GM21423 (cell line): Measurements from ENCODE around the gene ANAPC2.

Experiments used
- ATAC-seq: cut with Tn5 transposase; IDR thresholded peaks from one replicate; pipeline ENCODE4 v1.9.1; 2021; ENCODE audit warnings: mild to moderate bottlenecking, moderate library complexity; ENCODE audit not compliant: unreplicated experiment

Gene ANAPC2

GRCh38 chr9:137194909-137195308 is 6.5 kb upstream of the ANAPC2 start:
- ATAC-seq: no peak

- ATAC-seq: no peak
These were observed 6.0 kb upstream of the ANAPC2 start for GRCh38 chr9:137194388-137194787.

- ATAC-seq: no peak
These were observed 5.4 kb upstream of the ANAPC2 start for GRCh38 chr9:137193771-137194170.

- no peak for ATAC-seq
These were observed 4.5 kb upstream of the ANAPC2 start for GRCh38 chr9:137192859-137193258.

- ATAC-seq: no peak
These were observed 4.1 kb upstream of the ANAPC2 start for GRCh38 chr9:137192448-137192780.

- ATAC-seq: no peak
These were observed 3.5 kb upstream of the ANAPC2 start for GRCh38 chr9:137191691-137192447.

GRCh38 chr9:137191245-137191644 is 2.9 kb upstream of the ANAPC2 start:
- ATAC-seq: no peak

GRCh38 chr9:137190315-137190856 is 2.0 kb upstream of the ANAPC2 start:
- ATAC-seq: no peak

- ATAC-seq: no peak
These were observed 1.2 kb upstream of the ANAPC2 start for GRCh38 chr9:137189297-137190295.

- no peak for ATAC-seq
These were observed 272 bp downstream of the ANAPC2 start for GRCh38 chr9:137188086-137188489.

- no peak for ATAC-seq
These were observed 974 bp downstream of the ANAPC2 start for GRCh38 chr9:137187386-137187785.

GRCh38 chr9:137186385-137186784 is 2.0 kb downstream of the ANAPC2 start:
- no peak for ATAC-seq

GRCh38 chr9:137185921-137186320 is 2.4 kb downstream of the ANAPC2 start:
- no peak for ATAC-seq

GRCh38 chr9:137184881-137185660 is 3.3 kb downstream of the ANAPC2 start:
- no peak for ATAC-seq

- no peak for ATAC-seq
These were observed 4.3 kb downstream of the ANAPC2 start for GRCh38 chr9:137183980-137184595.

- no peak for ATAC-seq
These were observed 5.5 kb downstream of the ANAPC2 start for GRCh38 chr9:137182836-137183235.

- no peak for ATAC-seq
These were observed 6.7 kb downstream of the ANAPC2 start for GRCh38 chr9:137181680-137182079.

- ATAC-seq: no peak
These were observed 7.9 kb downstream of the ANAPC2 start for GRCh38 chr9:137180491-137180890.

GRCh38 chr9:137179761-137180160 is 8.6 kb downstream of the ANAPC2 start:
- ATAC-seq: no peak

GRCh38 chr9:137178939-137179630 is 9.3 kb downstream of the ANAPC2 start:
- no peak for ATAC-seq
